BLaER1 (cell line): ENCODE results near the gene SERP2.

ENCODE experiments used
- H3K27ac ChIP-seq: shearing (Covaris generic); formaldehyde crosslinking; 2 replicates; pipeline ENCODE4 v1.8.1; 2022
- H3K27me3 ChIP-seq: shearing (Covaris generic); formaldehyde crosslinking; 2 replicates; pipeline ENCODE4 v1.8.1; 2022
- H3K36me3 ChIP-seq: shearing (Covaris generic); formaldehyde crosslinking; 2 replicates; pipeline ENCODE4 v1.8.1; 2022
- H3K4me1 ChIP-seq: shearing (Covaris generic); formaldehyde crosslinking; 2 replicates; pipeline ENCODE4 v1.8.1; 2022
- H3K4me2 ChIP-seq: shearing (Covaris generic); formaldehyde crosslinking; 2 replicates; pipeline ENCODE4 v1.8.1; 2022
- H3K4me3 ChIP-seq: shearing (Covaris generic); formaldehyde crosslinking; 2 replicates; pipeline ENCODE4 v1.8.1; 2022
- H3K9ac ChIP-seq: shearing (Covaris generic); formaldehyde crosslinking; 2 replicates; pipeline ENCODE4 v1.8.1; 2022
- H3K9me3 ChIP-seq: shearing (Covaris generic); formaldehyde crosslinking; 2 replicates; pipeline ENCODE4 v1.8.1; 2022
- H4K20me1 ChIP-seq: shearing (Covaris generic); formaldehyde crosslinking; 2 replicates; pipeline ENCODE4 v1.8.1; 2022
- Cebpa-rat ChIP-seq: shearing (Covaris generic); IDR thresholded peaks from 2 replicates; pipeline ENCODE4 v1.8.1; 2022

SERP2 gene

DNA sequence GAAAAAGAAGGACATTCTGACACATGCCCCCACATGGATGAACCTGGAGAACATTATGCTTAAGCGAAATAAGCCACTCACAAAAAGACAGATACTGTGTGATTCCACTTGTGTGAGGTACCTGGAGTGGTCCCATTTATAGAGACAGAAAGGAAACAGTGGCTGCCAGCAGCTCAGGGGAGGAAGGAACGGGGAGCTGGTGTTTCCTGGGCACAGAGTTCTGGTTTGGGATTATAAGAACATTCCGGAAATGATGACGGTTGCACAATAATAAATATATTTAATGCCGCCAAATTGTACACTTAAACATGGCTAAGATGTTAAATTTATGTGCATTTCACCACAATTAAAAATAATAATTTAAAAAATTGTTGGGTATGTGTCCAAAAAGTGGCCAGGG is 33.0 kb downstream of the SERP2 start:
- TF ChIP-seq Cebpa-rat = no peak
- 0 out of 2 replicates have a peak, but pooled peaks cover 4% of the 10 kb centered on the region for H3K27me3 ChIP-seq
- no peaks in the 10 kb centered on the region for H4K20me1 ChIP-seq
- peaks cover 31% of the 10 kb centered on the region for H3K4me1 ChIP-seq
- no peak overlapping the region for H3K9ac ChIP-seq
- no peak overlapping the region for H3K27ac ChIP-seq
- H3K4me3 ChIP-seq = no peak overlapping the region
- H3K4me2 ChIP-seq = no peak overlapping the region
- no peaks in the 10 kb centered on the region for H3K9me3 ChIP-seq
- no peaks in the 10 kb centered on the region for H3K36me3 ChIP-seq

DNA sequence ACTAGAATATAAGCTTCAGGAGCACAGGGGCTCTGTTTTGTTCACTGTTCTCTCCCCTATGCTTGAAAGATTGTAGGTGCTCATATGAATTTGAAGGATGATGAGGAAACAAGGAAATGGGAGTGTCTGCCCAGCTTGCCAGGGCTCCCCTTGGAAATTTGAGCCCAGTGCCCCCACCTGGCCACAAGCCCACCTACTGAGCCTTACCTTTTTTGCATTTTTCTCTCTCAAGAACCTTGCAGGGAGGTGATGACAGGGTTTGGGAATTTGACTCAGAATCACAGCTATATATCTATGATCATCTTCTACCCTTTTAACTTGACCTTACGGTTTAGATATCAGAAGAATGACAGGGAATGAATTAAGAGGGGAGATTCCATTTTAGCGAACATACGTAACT is 33.8 kb downstream of the SERP2 start:
- Histone ChIP-seq H3K9ac (no peak overlapping the region), H3K4me3 (no peak overlapping the region), H3K9me3 (no peaks in the 10 kb centered on the region), H3K4me2 (no peak overlapping the region), H3K4me1 (peaks cover 31% of the 10 kb centered on the region), H3K27ac (no peak overlapping the region), H3K36me3 (no peaks in the 10 kb centered on the region), H4K20me1 (no peaks in the 10 kb centered on the region), H3K27me3 (0 out of 2 replicates have a peak, but pooled peaks cover 4% of the 10 kb centered on the region)
- TF ChIP-seq Cebpa-rat = no peak

DNA sequence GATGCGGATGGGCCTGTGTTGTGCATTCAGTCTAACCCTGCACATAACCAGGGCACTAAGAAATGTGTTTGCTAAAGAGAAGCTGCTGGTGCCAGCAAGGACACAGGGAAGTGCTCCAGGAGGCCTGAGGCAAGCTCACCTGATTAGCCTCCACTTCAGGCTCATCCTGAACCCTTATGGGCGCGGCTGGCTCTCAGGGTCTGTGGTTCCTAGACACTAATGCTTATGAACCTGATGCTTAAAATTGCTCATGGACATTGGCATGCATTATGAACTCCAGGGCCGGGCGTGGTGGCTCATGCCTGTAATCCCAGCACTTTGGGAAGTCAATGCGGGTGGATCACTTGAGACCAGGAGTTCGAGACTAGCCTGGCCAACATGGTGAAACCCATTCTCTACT is 34.3 kb downstream of the SERP2 start:
- H3K9ac ChIP-seq = no peak overlapping the region
- no peak overlapping the region for H3K4me3 ChIP-seq
- TF ChIP-seq Cebpa-rat = no peak
- 0 out of 2 replicates have a peak, but pooled peaks cover 4% of the 10 kb centered on the region for H3K27me3 ChIP-seq
- H3K9me3 ChIP-seq = no peaks in the 10 kb centered on the region
- peaks cover 31% of the 10 kb centered on the region for H3K4me1 ChIP-seq
- no peaks in the 10 kb centered on the region for H4K20me1 ChIP-seq
- no peak overlapping the region for H3K27ac ChIP-seq
- no peak overlapping the region for H3K4me2 ChIP-seq
- H3K36me3 ChIP-seq = no peaks in the 10 kb centered on the region

DNA sequence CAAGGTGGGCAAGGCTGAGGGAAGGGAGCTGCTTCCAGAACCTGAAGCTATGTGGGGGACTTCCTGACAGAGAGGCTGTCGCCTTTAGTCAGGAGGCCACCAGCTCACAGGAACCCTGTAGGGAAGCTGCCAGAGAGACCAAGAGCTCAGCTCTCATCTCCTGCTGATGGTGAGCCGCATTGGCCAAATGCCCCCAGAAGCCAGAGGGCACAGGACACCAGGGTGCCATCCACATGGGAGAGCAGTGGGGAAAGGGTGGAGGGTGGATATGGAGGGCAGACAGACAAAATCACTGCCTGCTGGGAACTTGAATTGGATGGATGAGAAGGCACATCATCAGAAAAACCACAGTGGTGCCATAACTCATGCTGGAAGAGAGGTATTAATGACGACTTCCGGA is 36.0 kb downstream of the SERP2 start:
- H3K4me2 ChIP-seq = peak overlapping the region; percentile 63
- H3K4me1 ChIP-seq = peaks cover 22% of the 10 kb centered on the region
- no peaks in the 10 kb centered on the region for H3K36me3 ChIP-seq
- H3K27me3 ChIP-seq = no peaks in the 10 kb centered on the region
- peaks cover 2% of the 10 kb centered on the region; the same call in 1 of the 2 replicates for H3K9me3 ChIP-seq
- H3K9ac ChIP-seq = no peak overlapping the region
- H4K20me1 ChIP-seq = no peaks in the 10 kb centered on the region
- TF ChIP-seq Cebpa-rat = no peak
- no peak overlapping the region for H3K27ac ChIP-seq
- no peak overlapping the region for H3K4me3 ChIP-seq

DNA sequence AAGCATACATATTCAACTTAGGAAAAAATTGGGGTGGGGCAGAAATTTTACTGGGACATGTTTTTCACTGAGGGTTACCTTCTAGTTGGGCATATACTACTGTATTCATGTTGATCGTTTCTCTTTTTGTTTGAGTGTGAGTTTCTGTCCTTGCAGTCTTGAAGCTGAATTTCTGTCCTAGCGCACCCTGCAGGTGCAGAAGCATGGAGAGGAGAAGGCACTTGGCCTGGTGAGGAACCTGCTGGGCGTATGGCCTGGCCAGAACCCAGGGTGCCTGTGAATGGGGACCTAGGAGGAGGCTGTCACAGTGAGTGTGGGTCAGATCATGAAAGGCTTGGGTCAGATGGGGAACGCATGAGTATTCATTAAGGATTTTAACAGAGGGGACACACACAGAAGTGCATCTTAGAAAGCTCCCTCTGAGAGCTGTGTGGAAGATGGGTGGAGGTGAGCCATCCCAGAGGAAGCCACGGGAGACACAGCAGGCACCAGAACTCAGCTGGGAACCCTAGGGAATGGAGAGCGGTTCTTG is 36.8 kb downstream of the SERP2 start:
- TF ChIP-seq Cebpa-rat = no peak
- no peaks in the 10 kb centered on the region for H3K36me3 ChIP-seq
- no peaks in the 10 kb centered on the region for H3K27me3 ChIP-seq
- no peak overlapping the region for H3K9ac ChIP-seq
- H3K4me1 ChIP-seq = peaks cover 22% of the 10 kb centered on the region
- H3K4me2 ChIP-seq = peak overlapping the region; percentile 63
- no peak overlapping the region for H3K4me3 ChIP-seq
- no peaks in the 10 kb centered on the region for H4K20me1 ChIP-seq
- peaks cover 8% of the 10 kb centered on the region; the same call in 1 of the 2 replicates for H3K9me3 ChIP-seq
- H3K27ac ChIP-seq = peak overlapping the region; percentile 27; the same call in 1 of the 2 replicates

DNA sequence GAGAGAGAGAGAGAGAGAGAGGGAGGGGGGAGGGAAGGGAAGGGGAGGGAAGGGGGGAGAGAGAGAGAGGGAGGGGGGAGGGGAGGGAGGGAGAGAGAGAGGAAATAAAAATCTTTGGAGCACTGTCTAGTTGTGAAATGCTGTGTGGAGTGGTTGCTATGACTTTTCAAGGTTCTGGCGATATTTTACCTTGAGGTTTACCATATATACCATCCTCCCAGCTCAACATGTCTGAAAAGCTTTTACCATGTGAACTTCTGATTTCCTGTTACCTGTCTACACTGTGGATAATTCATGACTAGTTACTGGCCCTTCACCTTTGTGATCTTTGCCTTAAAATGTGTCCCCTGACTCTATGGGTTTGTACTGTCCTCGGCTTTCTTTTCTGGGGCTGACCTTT is 38.2 kb downstream of the SERP2 start:
- no peak overlapping the region for H3K27ac ChIP-seq
- no peaks in the 10 kb centered on the region for H4K20me1 ChIP-seq
- no peak overlapping the region for H3K9ac ChIP-seq
- H3K4me3 ChIP-seq = no peak overlapping the region
- H3K4me1 ChIP-seq = peaks cover 34% of the 10 kb centered on the region
- no peak overlapping the region for H3K4me2 ChIP-seq
- H3K9me3 ChIP-seq = peaks cover 8% of the 10 kb centered on the region
- no peaks in the 10 kb centered on the region for H3K36me3 ChIP-seq
- H3K27me3 ChIP-seq = no peaks in the 10 kb centered on the region
- no peak for TF ChIP-seq Cebpa-rat

DNA sequence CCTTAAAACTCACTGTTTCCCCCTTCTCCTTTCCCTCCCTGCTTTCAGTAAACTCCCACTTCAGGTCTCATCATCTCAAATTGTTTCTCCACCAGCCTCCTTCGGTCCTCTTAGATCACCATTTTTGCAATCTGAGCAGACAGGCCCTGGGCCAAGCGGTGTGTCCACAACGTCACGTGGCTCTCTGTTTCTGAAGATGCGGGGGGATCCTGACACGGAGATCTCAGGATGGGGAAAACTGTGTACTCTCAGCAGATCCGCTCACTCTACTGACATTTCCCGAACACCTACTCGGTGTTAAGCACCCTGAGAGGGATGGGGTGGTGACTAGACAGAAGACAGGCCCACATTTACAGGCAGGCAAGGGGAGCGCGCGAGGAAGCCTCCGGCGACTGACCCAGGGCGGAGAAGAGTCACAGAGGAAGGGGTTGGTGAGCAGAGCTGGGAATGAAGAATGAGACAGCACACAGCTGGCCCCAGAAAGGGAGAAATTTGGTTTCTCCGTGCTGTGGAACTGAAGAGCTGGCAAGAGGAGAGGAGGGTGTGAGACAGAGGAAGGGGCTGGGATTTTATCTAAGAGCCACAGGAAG is 38.8 kb downstream of the SERP2 start:
- no peak overlapping the region for H3K4me3 ChIP-seq
- H3K9me3 ChIP-seq = peaks cover 8% of the 10 kb centered on the region
- H3K9ac ChIP-seq = no peak overlapping the region
- H4K20me1 ChIP-seq = no peaks in the 10 kb centered on the region
- H3K36me3 ChIP-seq = no peaks in the 10 kb centered on the region
- H3K4me1 ChIP-seq = peaks cover 37% of the 10 kb centered on the region
- TF ChIP-seq Cebpa-rat = no peak
- no peak overlapping the region for H3K27ac ChIP-seq
- no peaks in the 10 kb centered on the region for H3K27me3 ChIP-seq
- no peak overlapping the region for H3K4me2 ChIP-seq

DNA sequence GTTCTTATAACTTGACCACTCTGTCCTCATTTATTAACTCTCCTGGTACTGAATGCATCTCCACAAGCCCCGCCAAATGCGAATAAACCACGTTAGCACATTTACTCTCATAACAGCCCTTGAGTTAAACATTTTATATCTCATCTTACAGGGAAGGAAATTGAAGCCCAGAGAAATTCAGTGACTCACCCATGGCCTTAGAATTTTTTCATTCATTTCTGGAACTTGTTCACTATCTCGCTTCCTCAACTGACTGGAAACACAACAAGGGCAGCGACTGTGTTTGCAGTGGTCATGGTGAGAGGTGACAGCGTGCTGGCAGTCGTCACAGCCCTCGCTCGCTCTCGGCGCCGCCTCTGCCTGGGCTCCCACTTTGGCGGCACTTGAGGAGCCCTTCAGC is 39.5 kb downstream of the SERP2 start:
- Histone ChIP-seq H3K9me3 (peaks cover 8% of the 10 kb centered on the region), H3K36me3 (no peaks in the 10 kb centered on the region), H3K4me3 (no peak overlapping the region), H3K9ac (no peak overlapping the region), H3K27ac (no peak overlapping the region), H4K20me1 (no peaks in the 10 kb centered on the region), H3K4me2 (no peak overlapping the region), H3K4me1 (peaks cover 43% of the 10 kb centered on the region), H3K27me3 (no peaks in the 10 kb centered on the region)
- no peak for TF ChIP-seq Cebpa-rat

DNA sequence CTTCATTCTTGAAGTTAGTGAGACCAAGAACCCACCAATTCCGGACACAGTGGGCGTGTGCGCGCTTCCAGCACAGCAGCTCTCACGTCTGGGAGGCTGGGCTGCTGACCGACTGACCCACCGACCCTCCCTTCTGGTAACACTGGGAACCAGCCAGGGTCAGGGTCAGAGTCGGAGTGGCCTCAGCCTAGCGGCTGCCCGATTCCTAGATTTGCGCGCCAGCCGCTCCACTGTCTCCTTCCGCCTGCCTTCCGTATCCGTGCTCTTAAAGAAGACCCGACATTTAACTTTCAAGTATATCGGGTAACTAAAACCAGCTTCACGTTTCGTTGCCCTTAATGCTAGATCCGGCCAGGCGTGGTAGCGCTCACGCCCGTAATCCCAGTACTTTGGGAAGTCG is 41.1 kb downstream of the SERP2 start:
- H4K20me1 ChIP-seq = no peaks in the 10 kb centered on the region
- no peaks in the 10 kb centered on the region for H3K27me3 ChIP-seq
- peaks cover 8% of the 10 kb centered on the region for H3K9me3 ChIP-seq
- H3K36me3 ChIP-seq = no peaks in the 10 kb centered on the region
- no peak overlapping the region for H3K4me3 ChIP-seq
- no peak overlapping the region for H3K27ac ChIP-seq
- TF ChIP-seq Cebpa-rat = no peak
- H3K9ac ChIP-seq = no peak overlapping the region
- H3K4me2 ChIP-seq = no peak overlapping the region
- peaks cover 42% of the 10 kb centered on the region for H3K4me1 ChIP-seq

DNA sequence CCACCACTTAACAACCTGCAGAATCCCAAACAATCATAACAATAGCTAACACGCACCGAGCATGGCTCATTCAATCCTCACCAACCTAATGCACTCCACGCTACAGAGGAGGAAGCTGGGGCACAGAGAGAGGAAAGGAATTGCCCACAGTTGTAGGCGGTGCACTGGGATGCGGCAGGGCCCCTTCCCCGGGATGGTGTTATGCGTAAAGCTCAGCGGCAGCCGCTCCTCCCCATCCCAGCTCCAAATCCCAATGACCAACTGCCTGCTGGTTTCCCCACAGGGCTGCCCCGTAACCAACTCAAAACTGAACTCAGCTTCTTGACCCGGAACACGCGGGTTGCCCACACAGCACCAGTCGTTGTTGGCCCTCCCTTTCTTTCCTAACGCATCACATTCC is 42.2 kb downstream of the SERP2 start:
- H3K9ac ChIP-seq = no peak overlapping the region
- TF ChIP-seq Cebpa-rat = no peak
- H3K27ac ChIP-seq = no peak overlapping the region; the same call in 1 of the 2 replicates
- no peaks in the 10 kb centered on the region for H3K36me3 ChIP-seq
- H3K4me3 ChIP-seq = no peak overlapping the region
- no peaks in the 10 kb centered on the region for H4K20me1 ChIP-seq
- no peaks in the 10 kb centered on the region for H3K27me3 ChIP-seq
- peaks cover 31% of the 10 kb centered on the region for H3K4me1 ChIP-seq
- H3K9me3 ChIP-seq = peaks cover 8% of the 10 kb centered on the region
- H3K4me2 ChIP-seq = peak overlapping the region; percentile 35

DNA sequence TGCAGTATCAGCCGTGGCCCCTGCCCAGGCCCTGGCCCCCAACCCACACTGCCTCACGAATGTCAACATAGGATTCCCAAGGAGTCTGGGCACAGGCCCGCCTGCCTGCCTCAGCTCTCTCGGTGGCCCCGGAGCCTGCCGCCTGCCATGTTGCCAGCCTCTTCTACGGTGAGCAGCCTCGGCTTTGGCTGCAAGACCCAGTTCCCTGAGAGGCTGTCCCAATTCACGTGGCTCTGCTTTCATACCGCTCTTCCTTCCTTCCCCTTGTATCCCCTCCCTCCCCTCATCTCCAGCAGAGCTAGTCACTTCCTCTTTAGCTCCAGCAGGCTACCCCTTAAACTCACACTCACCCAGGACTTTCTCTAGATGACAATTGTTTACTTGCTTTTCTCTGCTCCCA is 42.7 kb downstream of the SERP2 start:
- H3K27ac ChIP-seq = no peak overlapping the region; the same call in 1 of the 2 replicates
- peaks cover 26% of the 10 kb centered on the region for H3K4me1 ChIP-seq
- H3K36me3 ChIP-seq = no peaks in the 10 kb centered on the region
- no peaks in the 10 kb centered on the region for H4K20me1 ChIP-seq
- H3K9me3 ChIP-seq = peaks cover 8% of the 10 kb centered on the region
- peak overlapping the region; percentile 35 for H3K4me2 ChIP-seq
- no peaks in the 10 kb centered on the region for H3K27me3 ChIP-seq
- H3K4me3 ChIP-seq = no peak overlapping the region
- H3K9ac ChIP-seq = no peak overlapping the region
- TF ChIP-seq Cebpa-rat = no peak
